Astrocyte of the spinal cord (primary cell): ENCODE measurements around the gene ARID3A.

Experiments used
- DNase-seq: peaks from one replicate; pipeline ENCODE4 v3.0.0; 2011; ENCODE audit warnings: low read depth, low spot score
- H3K4me3 ChIP-seq: 2 replicates; pipeline ENCODE4 v1.5.1; 2011; ENCODE audit warnings: low read depth, mild to moderate bottlenecking, low read length, moderate library complexity
- CTCF ChIP-seq: IDR thresholded peaks from 2 replicates; pipeline ENCODE4 v1.5.1; 2012; ENCODE audit warnings: low read depth, mild to moderate bottlenecking, low read length, inconsistent platforms
- in situ Hi-C: cut with HindIII; loops from 2 replicates; pipeline ENCODE4 v1.10.0; 2017; ENCODE audit warnings: low sequenced_read_pairs

Gene ARID3A

DNA sequence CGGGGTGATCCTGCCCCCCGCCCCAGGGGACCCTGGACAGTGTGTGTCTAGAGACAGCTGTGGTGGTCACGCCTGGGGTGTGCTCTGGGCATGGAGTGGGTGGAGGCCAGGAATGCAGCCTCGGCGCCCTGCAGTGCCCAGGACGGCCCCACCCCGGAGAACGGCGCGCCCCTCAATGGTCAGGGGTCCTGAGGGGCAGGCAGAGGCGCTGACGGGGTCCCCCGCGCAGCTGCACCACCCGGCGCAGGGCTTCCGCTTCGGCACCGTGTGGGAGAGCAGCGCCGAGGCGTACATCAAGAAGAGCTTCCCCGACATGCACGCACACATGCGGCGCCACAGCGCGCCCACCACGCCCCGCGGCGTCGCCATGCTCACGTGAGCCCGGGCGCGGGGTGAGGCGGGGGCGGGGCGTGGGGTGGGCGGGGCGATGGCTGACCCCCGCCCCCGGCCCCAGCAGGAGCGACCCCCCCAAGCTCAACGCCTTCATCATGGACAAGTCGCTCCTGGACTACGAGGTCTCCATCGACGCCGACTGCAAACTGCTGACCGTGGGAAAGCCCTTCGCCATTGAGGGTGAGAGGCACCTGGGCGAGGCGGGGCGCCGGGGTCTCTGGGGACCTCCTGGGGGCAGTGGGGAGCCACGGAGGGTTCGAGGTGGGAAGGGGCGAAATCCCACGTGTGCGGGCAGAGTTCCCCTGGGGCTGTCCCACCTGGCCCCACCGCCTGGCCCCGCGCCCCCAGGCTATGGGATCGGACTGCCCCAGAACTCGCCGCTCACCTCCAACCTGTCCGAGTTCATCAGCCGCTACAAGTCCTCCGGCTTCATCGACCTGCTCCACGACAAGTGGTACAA, 81.8 kb downstream of the ARID3A start:
- in situ Hi-C loops = no loop called here
- H3K4me3 ChIP-seq = no peak overlapping the region
- TF ChIP-seq CTCF = no peak
- DNase-seq = no peak

DNA sequence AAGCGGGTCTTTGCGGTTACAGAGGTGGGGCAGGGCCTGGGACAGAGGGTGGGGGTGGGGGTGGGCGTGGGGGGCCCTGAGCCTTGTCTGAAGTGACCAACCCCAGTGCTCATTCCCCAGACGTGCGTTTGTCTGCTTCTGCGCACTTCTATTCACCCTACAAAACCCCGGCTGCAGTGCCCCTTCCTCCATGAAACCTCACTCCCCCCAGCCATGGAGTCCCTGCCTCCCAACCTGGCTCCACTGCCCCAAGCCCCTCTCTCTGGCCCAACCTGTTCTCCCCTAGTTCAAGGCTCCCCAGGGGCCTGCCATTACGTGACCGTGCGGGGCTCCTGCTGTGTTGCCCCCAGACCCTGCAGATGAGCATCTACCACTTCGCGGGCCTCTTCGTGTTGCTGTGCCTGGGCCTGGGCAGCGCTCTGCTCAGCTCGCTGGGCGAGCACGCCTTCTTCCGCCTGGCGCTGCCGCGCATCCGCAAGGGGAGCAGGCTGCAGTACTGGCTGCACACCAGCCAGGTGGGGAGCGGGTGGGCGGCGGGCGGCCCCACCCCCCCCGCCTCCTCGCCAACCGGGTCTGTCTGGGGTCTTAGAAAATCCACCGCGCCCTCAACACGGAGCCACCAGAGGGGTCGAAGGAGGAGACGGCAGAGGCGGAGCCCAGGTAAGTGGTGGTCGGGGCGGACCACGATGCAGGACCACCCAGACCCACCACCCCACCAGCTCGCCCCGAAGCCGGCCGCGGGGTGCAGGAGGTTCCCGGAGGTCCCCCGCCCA, 82.6 kb downstream of the ARID3A start:
- in situ Hi-C loops = no loop called here
- DNase-seq = no peak
- no peak overlapping the region for H3K4me3 ChIP-seq
- TF ChIP-seq CTCF = no peak

DNA sequence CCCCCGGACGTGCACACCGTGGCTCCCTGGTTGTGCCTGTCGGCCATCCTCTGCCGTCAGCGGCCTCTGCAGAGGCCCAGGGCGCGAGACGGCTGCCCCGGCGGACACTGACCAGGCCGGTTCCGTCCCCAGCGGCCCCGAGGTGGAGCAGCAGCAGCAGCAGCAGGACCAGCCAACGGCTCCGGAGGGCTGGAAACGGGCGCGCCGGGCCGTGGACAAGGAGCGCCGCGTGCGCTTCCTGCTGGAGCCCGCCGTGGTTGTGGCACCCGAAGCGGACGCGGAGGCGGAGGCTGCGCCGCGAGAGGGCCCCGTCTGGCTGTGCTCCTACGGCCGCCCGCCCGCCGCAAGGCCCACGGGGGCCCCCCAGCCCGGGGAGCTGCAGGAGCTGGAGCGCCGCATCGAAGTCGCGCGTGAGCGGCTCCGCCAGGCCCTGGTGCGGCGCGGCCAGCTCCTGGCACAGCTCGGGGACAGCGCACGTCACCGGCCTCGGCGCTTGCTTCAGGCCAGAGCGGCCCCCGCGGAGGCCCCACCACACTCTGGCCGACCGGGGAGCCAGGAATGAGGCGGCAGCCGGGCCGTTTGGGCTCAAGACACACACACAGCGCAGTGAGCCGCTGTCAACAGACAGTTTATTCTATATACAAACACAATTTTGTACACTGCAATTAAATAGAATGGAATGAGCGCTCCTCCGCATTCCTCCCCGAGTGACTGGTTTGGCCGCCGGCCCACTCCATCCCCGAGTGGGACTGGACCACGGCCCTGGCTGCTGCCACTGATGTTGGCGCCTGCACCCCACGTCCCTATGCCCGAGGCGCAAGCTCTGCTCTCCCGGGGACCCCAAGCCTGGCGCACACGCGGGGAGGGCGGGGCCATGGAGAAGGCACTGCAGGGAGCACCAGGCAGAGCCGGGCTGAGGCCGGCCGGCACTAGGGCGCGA, 83.5 kb downstream of the ARID3A start:
- TF ChIP-seq CTCF = no peak
- no peak for DNase-seq
- H3K4me3 ChIP-seq = no peak overlapping the region
- in situ Hi-C loops = no loop called here

DNA sequence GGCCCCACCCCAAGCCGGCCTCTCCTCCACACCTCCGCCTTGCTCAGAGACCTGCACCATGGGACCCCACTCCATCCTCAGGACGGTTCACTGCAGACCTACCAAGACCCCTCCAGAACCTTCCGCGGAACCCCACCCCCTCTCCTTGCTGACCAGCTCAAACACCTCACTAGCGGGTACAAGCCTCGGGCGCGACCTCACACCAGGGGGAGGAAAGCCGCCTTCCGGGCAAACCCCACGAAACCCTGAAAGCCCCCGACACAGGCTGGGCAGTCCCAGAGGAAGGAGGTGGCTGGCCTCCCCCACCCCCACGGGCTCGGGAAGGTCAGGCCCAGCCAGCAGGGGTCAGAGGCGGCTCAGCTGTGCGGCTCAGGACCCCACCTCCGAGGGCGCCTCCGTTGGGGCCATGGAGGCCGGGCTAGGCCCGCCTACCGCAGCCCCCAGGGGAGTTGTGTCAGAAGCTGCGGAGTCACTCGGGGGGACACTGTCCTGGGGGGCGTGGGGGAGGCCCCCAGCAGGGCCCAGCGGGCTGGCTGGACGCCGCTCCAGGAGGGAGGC, 84.2 kb downstream of the ARID3A start:
- no peak for DNase-seq
- no peak overlapping the region for H3K4me3 ChIP-seq
- in situ Hi-C loops = no loop called here
- no peak for TF ChIP-seq CTCF

GRCh38 chr19:1010586-1011510, 85.0 kb downstream of the ARID3A start:
- DNase-seq = no peak
- H3K4me3 ChIP-seq = no peak overlapping the region
- in situ Hi-C loops = no loop called here
- TF ChIP-seq CTCF = no peak
